ENCODE results near the gene SLC30A1. TPM values are rescaled to one million over a fixed set of nuclear protein-coding genes. Genes with fewer than 3 reads are reported as not detected.

Gene SLC30A1
- total and polyA plus RNA-seq, 2 of the 13 experiments (the other 11 are each of a cell fraction or from before 2014, with no cell fraction given), result 5.9 to 24.4 TPM

DNA sequence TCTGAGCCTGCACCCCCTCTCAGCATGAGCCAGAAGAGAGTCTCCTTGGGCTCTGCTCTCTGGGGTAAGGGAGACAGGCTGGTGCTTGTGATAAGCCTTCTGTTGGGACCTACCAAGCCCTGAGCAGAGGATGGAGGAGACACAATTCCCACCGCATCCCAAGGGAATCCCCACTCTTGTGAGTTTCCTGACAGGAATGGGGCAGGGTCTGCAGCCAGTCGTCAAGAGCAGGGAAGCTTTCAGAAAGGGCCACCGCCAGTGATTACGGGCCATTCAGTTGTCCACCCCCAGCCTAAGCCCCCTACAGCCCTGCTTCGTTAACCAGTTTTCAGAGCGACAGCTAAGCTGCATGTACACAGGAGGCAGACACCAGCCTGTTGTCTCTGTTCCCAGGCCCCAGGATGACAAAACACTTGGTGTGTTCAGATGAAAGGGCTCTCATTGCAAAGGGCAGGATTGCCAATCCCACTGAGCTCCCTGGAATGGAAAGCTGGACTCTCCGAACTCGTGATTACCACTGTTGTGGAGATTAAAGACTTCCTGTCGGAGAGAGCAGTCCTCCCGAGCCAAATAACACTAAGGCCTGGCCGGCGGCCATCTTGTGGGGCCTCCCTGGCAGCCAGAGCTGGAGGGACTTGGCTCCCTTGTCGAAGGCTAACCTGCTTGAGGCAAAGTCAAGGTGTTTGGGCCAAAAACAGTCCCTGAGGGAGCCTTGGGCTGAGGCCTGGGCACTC is 37.4 kb upstream of the SLC30A1 start (continued):
- TF ChIP-seq PREB (CRISPR knock-in tag; IDR thresholded peaks at IDR 0.05), result no peak
- no peak for TF ChIP-seq TBP (CRISPR knock-in tag; IDR thresholded peaks at IDR 0.05)
- TF ChIP-seq ONECUT2 (CRISPR knock-in tag; IDR thresholded peaks at IDR 0.05), result no peak
- TF ChIP-seq ZNF607 (CRISPR knock-in tag; IDR thresholded peaks at IDR 0.05; ENCODE audit: borderline replicate concordance), result no peak
- no peak for TF ChIP-seq GATA4 (IDR thresholded peaks at IDR 0.05; ENCODE audit: borderline replicate concordance, low read depth)
- no peak for TF ChIP-seq ZNF691 (CRISPR knock-in tag; IDR thresholded peaks at IDR 0.05; ENCODE audit: borderline replicate concordance, low read depth)
- TF ChIP-seq BHLHE40 (IDR thresholded peaks at IDR 0.05; ENCODE audit: low read length), result no peak
- TF ChIP-seq TBL1XR1 (IDR thresholded peaks at IDR 0.05; ENCODE audit: borderline replicate concordance, low read length, partially characterized antibody), result no peak
- TF ChIP-seq ZFP37 (CRISPR knock-in tag; IDR thresholded peaks at IDR 0.05; ENCODE audit: borderline replicate concordance), result no peak
- TF ChIP-seq GTF3A (CRISPR knock-in tag; conservative IDR thresholded peaks at IDR 0.05), result no peak
- no peak for TF ChIP-seq HOXA9 (CRISPR knock-in tag; IDR thresholded peaks at IDR 0.05; ENCODE audit: borderline replicate concordance)
- no peak for TF ChIP-seq FLYWCH1 (CRISPR knock-in tag; IDR thresholded peaks at IDR 0.05)
- TF ChIP-seq RARA (CRISPR knock-in tag; IDR thresholded peaks at IDR 0.05), result no peak
- no peak for TF ChIP-seq TSC22D2 (CRISPR knock-in tag; IDR thresholded peaks at IDR 0.05; ENCODE audit: borderline replicate concordance)
- no peak for TF ChIP-seq FOXO4 (CRISPR knock-in tag; conservative IDR thresholded peaks at IDR 0.05)
- TF ChIP-seq ZBTB20 (CRISPR knock-in tag; IDR thresholded peaks at IDR 0.05; ENCODE audit: borderline replicate concordance, low read depth), result no peak
- no peak for TF ChIP-seq ZNF235 (CRISPR knock-in tag; IDR thresholded peaks at IDR 0.05; ENCODE audit: borderline replicate concordance)
- TF ChIP-seq ZSCAN20 (CRISPR knock-in tag; IDR thresholded peaks at IDR 0.05; ENCODE audit: borderline replicate concordance), result no peak
- no peak for TF ChIP-seq MIER3 (CRISPR knock-in tag; IDR thresholded peaks at IDR 0.05; ENCODE audit: borderline replicate concordance)
- no peak for TF ChIP-seq RARG (CRISPR knock-in tag; IDR thresholded peaks at IDR 0.05; ENCODE audit: low read depth)
- TF ChIP-seq KDM6A (CRISPR knock-in tag; IDR thresholded peaks at IDR 0.05; ENCODE audit: low read depth), result no peak
- TF ChIP-seq SMARCE1 (IDR thresholded peaks at IDR 0.05; ENCODE audit: borderline replicate concordance), result no peak
- TF ChIP-seq ZSCAN25 (CRISPR knock-in tag; IDR thresholded peaks at IDR 0.05), result no peak
- TF ChIP-seq CENPBD1 (CRISPR knock-in tag; IDR thresholded peaks at IDR 0.05; ENCODE audit: borderline replicate concordance, low read depth), result no peak
- no peak for TF ChIP-seq IRF1 (CRISPR knock-in tag; IDR thresholded peaks at IDR 0.05; ENCODE audit: low read depth)
- TF ChIP-seq KMT2A (CRISPR knock-in tag; IDR thresholded peaks at IDR 0.05), result no peak
- no peak for TF ChIP-seq PAF1 (CRISPR knock-in tag; IDR thresholded peaks at IDR 0.05)
- no peak for TF ChIP-seq FOSL1 (CRISPR knock-in tag; IDR thresholded peaks at IDR 0.05; ENCODE audit: borderline replicate concordance)

Data from HepG2 (cell line).